Loucy (cell line): ENCODE data around the gene PEMT.

Source experiments
- H2AFZ ChIP-seq: fragments of 200-600 bp; sonication (generic); 2 replicates; pipeline ENCODE4 v1.6.0; 2016; ENCODE audit warnings: antibody characterized with exemption, mild to moderate bottlenecking, low read length, moderate library complexity
- H3F3A ChIP-seq: fragments of 200-600 bp; 2 replicates; pipeline ENCODE4 v1.6.0; 2016; ENCODE audit warnings: antibody characterized with exemption, low read depth, mild to moderate bottlenecking
- H3K27me3 ChIP-seq: fragments of 200-600 bp; sonication (generic); 2 replicates; pipeline ENCODE4 v1.6.1; 2014; ENCODE audit warnings: low read length, mild to moderate bottlenecking; ENCODE audit not compliant: insufficient read depth, poor library complexity, severe bottlenecking
- H3K36me3 ChIP-seq: fragments of 200-600 bp; sonication (generic); 2 replicates; pipeline ENCODE4 v1.6.1; 2016; ENCODE audit warnings: low read length; ENCODE audit not compliant: insufficient read depth
- H3K4me1 ChIP-seq: fragments of 200-600 bp; sonication (generic); 2 replicates; pipeline ENCODE4 v1.5.1; 2014; ENCODE audit warnings: low read length, mild to moderate bottlenecking; ENCODE audit not compliant: insufficient read depth, poor library complexity, severe bottlenecking
- H3K4me2 ChIP-seq: fragments of 200-600 bp; sonication (generic); 2 replicates; pipeline ENCODE4 v1.6.0; 2014; ENCODE audit warnings: antibody characterized with exemption, low read length, low read depth, mild to moderate bottlenecking; ENCODE audit not compliant: poor library complexity, severe bottlenecking
- H3K4me3 ChIP-seq: fragments of 200-600 bp; sonication (generic); 2 replicates; pipeline ENCODE4 v1.5.1; 2014; ENCODE audit warnings: low read length, mild to moderate bottlenecking, mixed read lengths; ENCODE audit not compliant: poor library complexity, severe bottlenecking
- H3K79me2 ChIP-seq: fragments of 200-600 bp; sonication (generic); 2 replicates; pipeline ENCODE4 v1.6.1; 2014; ENCODE audit warnings: low read length; ENCODE audit not compliant: insufficient read depth
- H3K9ac ChIP-seq: fragments of 200-600 bp; sonication (generic); 2 replicates; pipeline ENCODE4 v1.6.0; 2014; ENCODE audit warnings: mild to moderate bottlenecking, low read depth, low read length, moderate library complexity; ENCODE audit not compliant: poor library complexity, severe bottlenecking
- H3K9me2 ChIP-seq: fragments of 200-600 bp; sonication (generic); replicated peaks from 2 replicates; pipeline ENCODE4 v1.6.1; 2016; ENCODE audit warnings: low read depth, low read length, mixed read lengths
- H3K9me3 ChIP-seq: fragments of 200-600 bp; sonication (generic); 2 replicates; pipeline ENCODE4 v1.6.1; 2014; ENCODE audit warnings: mild to moderate bottlenecking, antibody characterized with exemption, low read length, low read depth; ENCODE audit not compliant: insufficient read depth
- H4K20me1 ChIP-seq: fragments of 200-600 bp; sonication (generic); 2 replicates; pipeline ENCODE4 v1.6.0; 2014; ENCODE audit warnings: antibody characterized with exemption, low read length, mild to moderate bottlenecking; ENCODE audit not compliant: insufficient read depth, poor library complexity, severe bottlenecking
- CTCF ChIP-seq: fragments of 200-600 bp; sonication (generic); conservative IDR thresholded peaks from 2 replicates; pipeline ENCODE4 v1.5.1; 2014; ENCODE audit warnings: mild to moderate bottlenecking, antibody characterized with exemption, low read length
- EZH2phosphoT487 ChIP-seq: fragments of 200-600 bp; IDR thresholded peaks from 2 replicates; pipeline ENCODE4 v1.6.1; 2018; ENCODE audit warnings: antibody characterized with exemption, mild to moderate bottlenecking, moderate library complexity, borderline replicate concordance

The PEMT gene

GRCh38 chr17:17518951-17519350, 72.6 kb downstream of the PEMT start:
- no peak for TF ChIP-seq EZH2phosphoT487
- no peak for TF ChIP-seq CTCF
- no peak overlapping the region for H2AFZ ChIP-seq
- no peaks in the 10 kb centered on the region for H3K27me3 ChIP-seq
- H3K9ac ChIP-seq, result no peak overlapping the region
- no peak overlapping the region for H3K4me3 ChIP-seq
- no peaks in the 10 kb centered on the region for H3K79me2 ChIP-seq
- no peaks in the 10 kb centered on the region for H4K20me1 ChIP-seq
- no peaks in the 10 kb centered on the region for H3K4me1 ChIP-seq
- no peak overlapping the region for H3K4me2 ChIP-seq
- no peaks in the 10 kb centered on the region for H3K9me2 ChIP-seq
- H3K9me3 ChIP-seq, result no peaks in the 10 kb centered on the region
- H3F3A ChIP-seq, result no peaks in the 10 kb centered on the region
- no peaks in the 10 kb centered on the region for H3K36me3 ChIP-seq

- Histone ChIP-seq H3K4me2 (no peak overlapping the region), H3K9me2 (no peaks in the 10 kb centered on the region), H3K9me3 (no peaks in the 10 kb centered on the region), H2AFZ (no peak overlapping the region), H3K79me2 (no peaks in the 10 kb centered on the region), H3K27me3 (no peaks in the 10 kb centered on the region), H3K36me3 (no peaks in the 10 kb centered on the region), H3K4me1 (no peaks in the 10 kb centered on the region), H3K9ac (no peak overlapping the region), H4K20me1 (no peaks in the 10 kb centered on the region), H3K4me3 (no peak overlapping the region), H3F3A (no peaks in the 10 kb centered on the region)
- no peak for TF ChIP-seq EZH2phosphoT487
- TF ChIP-seq CTCF, result no peak
These were observed 73.5 kb downstream of the PEMT start for GRCh38 chr17:17518014-17518413.

GRCh38 chr17:17516941-17517720, 74.4 kb downstream of the PEMT start:
- Histone ChIP-seq H3F3A (no peaks in the 10 kb centered on the region), H3K9me2 (no peaks in the 10 kb centered on the region), H3K9me3 (no peaks in the 10 kb centered on the region), H3K4me3 (no peak overlapping the region), H3K4me2 (no peak overlapping the region), H4K20me1 (no peaks in the 10 kb centered on the region), H3K36me3 (no peaks in the 10 kb centered on the region), H3K9ac (no peak overlapping the region), H3K27me3 (no peaks in the 10 kb centered on the region), H3K4me1 (no peaks in the 10 kb centered on the region), H3K79me2 (no peaks in the 10 kb centered on the region), H2AFZ (no peak overlapping the region)
- TF ChIP-seq EZH2phosphoT487, result no peak
- TF ChIP-seq CTCF, result no peak
